Uterus (tissue), 2 donors: Measurements from ENCODE around the gene C1orf21.

ENCODE experiments used
- CTCF ChIP-seq, 4 experiments: fragments of 200-600 bp in 2 of 4; fragments of 450-650 bp in 2 of 4; sonication (generic) in 2 of 4; IDR thresholded peaks; one replicate each; pipeline ENCODE4 v1.5.1; 2016 to 2019; ENCODE audit warnings: antibody characterized with exemption in 4 of 4, mild to moderate bottlenecking in 2 of 4, moderate library complexity in 1 of 4
- POLR2A ChIP-seq, 2 donors: fragments of 450-650 bp; IDR thresholded peaks; one replicate each; pipeline ENCODE4 v1.6.1; 2016; ENCODE audit warnings: antibody characterized with exemption in 2 of 2, mild to moderate bottlenecking in 1 of 2, moderate library complexity in 1 of 2

GRCh38 chr1:184545601-184546000 is 158.8 kb downstream of the C1orf21 start:
- TF ChIP-seq CTCF (IDR thresholded peaks at IDR 0.05) (no peak), POLR2A (IDR thresholded peaks at IDR 0.05) (no peak)
